Stimulated activated CD4-positive, alpha-beta T cell treated with anti-CD3 and anti-CD28 coated beads, TNF-alpha, amount 100 ng/mL, for 1 hour (primary cell): ENCODE measurements around the gene CYB561.

ENCODE experiments used
- DNase-seq, 3 donors: peaks; one replicate each; pipeline ENCODE4 v3.0.0-alpha.2; 2020; ENCODE audit warnings: low read depth in 3 of 3, low spot score in 1 of 3

Gene CYB561

GRCh38 chr17:63418540-63418939 lies 27.6 kb downstream of the CYB561 start:
- DNase-seq = no peak

- no peak for DNase-seq
Measured at GRCh38 chr17:63414222-63414621, 31.9 kb downstream of the CYB561 start.

DNA sequence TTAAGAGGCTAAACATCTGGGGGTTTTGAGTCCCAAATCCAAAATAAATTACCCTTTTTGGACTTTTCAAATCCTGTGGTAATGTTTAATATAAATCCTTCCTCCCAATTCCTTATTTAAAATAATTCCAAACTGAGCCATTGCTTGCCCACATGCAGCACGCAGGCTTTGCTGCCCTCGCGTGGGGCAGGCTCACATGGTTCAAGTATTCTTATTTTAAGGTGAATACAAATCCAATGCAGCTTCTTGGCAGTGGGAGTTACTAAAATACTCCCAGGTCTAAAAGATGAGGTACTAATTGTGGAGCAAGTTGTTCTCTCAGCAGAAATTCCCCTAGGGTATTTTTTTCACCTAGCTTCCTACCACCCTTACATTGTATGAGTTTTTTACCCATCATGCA lies 33.0 kb downstream of the CYB561 start:
- no peak for DNase-seq

DNA sequence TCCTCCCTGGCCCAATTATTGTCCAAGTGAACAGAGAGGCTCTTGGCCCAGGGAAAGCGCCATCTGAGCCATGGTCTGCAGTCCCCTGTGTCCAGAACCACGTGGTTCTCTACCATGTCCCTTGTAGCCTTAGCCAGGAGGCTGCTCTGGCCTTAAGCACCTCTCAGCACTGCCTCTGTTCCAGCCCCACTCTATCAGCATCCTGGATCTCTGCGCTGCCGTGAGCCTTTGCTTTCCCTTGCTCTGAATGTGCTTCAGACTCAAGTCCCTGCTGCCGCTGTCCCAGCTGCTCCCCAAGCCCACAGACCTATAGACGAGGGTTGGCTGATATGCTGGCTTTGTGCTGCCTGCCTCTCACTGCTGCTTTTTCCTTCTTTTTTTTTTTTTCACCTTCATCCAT lies 33.9 kb downstream of the CYB561 start:
- no peak for DNase-seq

DNA sequence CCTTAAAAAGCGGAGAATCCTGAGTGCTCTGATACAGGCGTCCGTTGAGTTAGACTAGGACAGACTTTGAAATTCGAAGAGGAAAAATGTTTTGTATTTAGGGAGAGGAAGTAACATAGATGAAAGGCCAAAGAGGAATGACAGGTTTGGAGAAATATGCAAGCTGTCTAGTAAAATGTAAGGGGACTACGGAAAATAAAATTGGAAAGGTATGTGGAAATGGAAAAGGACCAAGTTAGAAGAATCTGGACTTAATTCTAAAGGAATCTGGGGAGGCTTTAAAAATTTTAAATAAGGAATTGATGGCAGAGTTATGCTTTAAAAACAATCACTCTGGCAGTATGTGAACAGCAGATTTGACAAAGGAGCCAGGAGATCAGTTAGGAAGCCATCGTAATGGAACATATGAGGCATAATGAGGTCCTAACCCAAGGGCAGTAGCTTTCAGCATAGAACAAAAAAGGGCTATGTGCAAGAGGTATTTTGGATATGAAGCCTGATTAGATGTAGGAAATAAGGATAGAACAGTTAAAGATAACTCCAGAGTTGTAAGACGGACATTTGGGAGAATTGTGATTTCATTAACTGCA lies 38.3 kb downstream of the CYB561 start:
- DNase-seq = no peak

- peak; percentile 16 to 35 (median 28) for DNase-seq
Measured at GRCh38 chr17:63406689-63407330, 39.3 kb downstream of the CYB561 start.

GRCh38 chr17:63405741-63406261 lies 40.3 kb downstream of the CYB561 start:
- no peak for DNase-seq

DNA sequence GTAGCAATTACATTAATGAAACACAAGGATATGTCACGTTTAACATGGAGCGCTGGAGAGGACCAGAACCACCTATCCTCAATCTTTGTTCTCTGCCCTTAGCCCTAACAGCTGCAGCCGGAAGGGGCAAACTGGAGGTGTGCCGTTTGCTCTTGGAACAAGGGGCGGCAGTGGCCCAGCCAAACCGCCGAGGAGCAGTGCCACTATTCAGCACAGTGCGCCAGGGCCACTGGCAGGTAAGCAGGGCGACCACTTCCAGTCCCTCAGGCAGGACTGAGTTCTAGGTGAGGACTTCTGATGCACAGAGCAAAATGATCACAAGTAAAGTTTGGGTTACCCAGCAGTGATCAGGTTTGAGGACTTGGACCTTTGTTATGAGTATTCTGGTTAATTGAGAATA lies 41.1 kb downstream of the CYB561 start:
- DNase-seq = no peak

- DNase-seq = no peak
Measured at GRCh38 chr17:63402431-63403212, 43.5 kb downstream of the CYB561 start.

DNA sequence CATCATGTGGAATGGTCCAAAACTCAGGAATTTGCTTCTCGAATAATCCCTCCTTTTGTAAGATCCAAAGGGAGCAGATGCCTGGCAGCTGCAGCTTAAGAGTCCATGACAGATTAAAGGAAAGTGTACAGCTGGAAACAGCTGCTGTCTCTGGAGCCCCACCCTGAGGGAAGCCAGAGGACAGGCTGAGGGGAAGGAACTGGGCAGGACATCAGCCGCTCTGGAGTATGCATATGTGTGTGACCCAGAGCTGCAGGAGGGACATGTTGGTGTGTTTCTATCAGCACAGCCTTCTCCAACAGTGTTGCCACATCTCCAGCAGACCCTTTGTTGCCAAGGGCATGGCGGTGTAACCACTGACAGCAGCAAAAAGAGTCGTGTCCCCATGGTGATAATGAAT lies 46.2 kb downstream of the CYB561 start:
- DNase-seq = no peak

- DNase-seq = no peak
Measured at GRCh38 chr17:63399316-63399715, 46.8 kb downstream of the CYB561 start.

DNA sequence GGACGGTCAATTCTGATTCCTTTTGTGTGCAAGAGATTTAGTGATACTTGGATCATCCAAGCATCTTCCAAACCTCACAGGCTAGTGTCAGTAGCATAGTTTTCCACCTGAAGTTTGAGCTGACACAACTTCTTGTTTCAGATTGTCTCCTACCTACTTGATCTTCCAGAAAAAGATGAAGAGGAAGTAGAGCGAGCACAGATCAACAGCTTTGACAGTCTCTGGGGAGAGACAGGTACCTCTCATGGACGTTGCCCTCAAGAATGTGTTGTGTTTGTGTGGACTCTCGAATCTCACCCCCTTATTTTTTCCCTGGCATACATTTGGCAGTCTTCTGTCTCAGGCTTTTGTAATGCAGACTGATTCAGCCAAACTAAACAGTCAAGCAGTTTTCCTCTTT lies 47.4 kb downstream of the CYB561 start:
- DNase-seq = no peak

DNA sequence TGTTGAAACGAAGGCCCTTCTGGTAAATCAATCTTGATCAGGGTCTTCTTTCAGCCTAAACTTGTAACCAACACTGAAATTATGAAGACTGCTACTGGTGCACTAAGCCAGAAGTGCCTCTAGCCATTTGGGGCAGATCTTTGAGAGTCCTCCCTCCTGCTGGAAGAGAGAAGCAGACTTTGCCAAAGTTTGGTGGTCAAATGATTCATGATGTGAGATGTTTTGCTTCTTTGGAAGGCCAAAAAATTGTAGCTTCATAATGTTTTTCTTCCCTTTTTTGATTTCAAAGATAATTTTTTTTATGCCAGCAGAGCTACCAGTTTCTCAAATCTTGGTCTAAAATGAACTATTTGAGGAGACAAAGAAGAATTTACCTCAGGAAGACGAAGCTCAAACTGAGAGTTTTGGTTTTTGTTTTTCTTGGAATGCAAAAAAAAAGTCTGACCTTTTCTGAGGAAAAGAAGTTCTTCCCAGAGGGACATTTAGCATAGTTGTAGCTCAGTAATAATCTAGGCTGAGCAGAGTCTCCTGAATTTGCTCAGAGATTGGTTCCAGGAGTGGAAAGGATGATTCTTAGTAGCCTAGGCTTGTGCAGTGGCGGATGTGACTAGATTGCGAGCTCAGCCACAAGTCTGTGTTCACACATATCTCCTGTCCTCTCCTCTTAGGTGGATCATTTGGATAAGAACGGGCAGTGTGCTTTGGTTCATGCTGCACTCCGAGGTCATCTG lies 50.9 kb downstream of the CYB561 start:
- no peak for DNase-seq

GRCh38 chr17:63390090-63390489 lies 56.0 kb downstream of the CYB561 start:
- no peak for DNase-seq

DNA sequence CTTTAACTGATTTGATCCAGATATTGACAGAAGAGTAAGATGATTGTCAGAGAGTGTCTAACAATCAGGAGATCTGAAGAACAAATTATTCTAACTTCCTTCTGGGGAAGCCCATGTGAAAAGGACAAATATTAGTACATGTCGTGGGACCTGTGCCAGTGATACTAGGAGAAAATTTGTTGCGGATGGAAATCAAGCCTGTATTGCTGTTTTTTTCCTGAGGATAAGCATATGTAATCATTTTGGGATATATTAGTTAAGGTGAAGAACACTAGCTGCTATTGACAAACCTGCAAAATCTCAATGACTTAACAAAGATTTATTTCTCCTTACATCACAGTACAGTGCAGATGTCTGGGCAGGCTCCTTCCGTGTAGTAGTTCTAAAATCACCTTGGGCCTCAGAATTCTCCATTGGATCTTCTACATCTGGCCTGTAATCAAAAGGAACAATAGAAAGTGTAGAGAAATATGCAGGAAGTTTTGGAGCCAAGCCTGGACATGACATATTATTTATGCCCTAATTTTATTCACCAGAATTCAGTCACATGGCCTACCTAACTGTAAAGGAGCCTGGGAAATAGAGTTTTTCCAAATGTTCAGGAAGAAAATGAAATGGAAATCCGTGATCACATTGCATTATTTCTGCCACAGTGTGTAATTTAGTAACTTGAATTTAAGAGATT lies 58.3 kb downstream of the CYB561 start:
- DNase-seq = no peak

GRCh38 chr17:63382826-63383225 lies 63.3 kb downstream of the CYB561 start:
- no peak for DNase-seq
